Endodermal cell (in vitro differentiated cells): ENCODE results near the gene VSIG4. TPM values are rescaled to one million over a fixed set of nuclear protein-coding genes. Genes with fewer than 3 reads are reported as not detected.

ENCODE experiments used
- DNase-seq: peaks from one replicate; pipeline ENCODE4 v3.0.0-alpha.2; 2017
- H3K27ac ChIP-seq: 2 replicates; pipeline ENCODE4 v1.5.1; 2013; ENCODE audit warnings: mild to moderate bottlenecking, low read depth, low read length, moderate library complexity
- H3K27me3 ChIP-seq: 2 replicates; pipeline ENCODE4 v1.6.1; 2013; ENCODE audit warnings: mild to moderate bottlenecking, low read length, moderate library complexity; ENCODE audit not compliant: insufficient read depth, control insufficient read depth, poor library complexity, severe bottlenecking
- H3K36me3 ChIP-seq: 2 replicates; pipeline ENCODE4 v1.7.0; 2013; ENCODE audit warnings: mild to moderate bottlenecking, low read length, moderate library complexity; ENCODE audit not compliant: control insufficient read depth, insufficient read depth
- H3K4me1 ChIP-seq: one replicate; pipeline ENCODE4 v1.7.0; 2013; ENCODE audit warnings: low read length; ENCODE audit not compliant: control insufficient read depth, insufficient read depth
- H3K4me3 ChIP-seq: 2 replicates; pipeline ENCODE4 v1.5.1; 2013; ENCODE audit warnings: mild to moderate bottlenecking, low read length, moderate library complexity
- H3K9ac ChIP-seq: 2 replicates; pipeline ENCODE4 v1.6.1; 2013; ENCODE audit warnings: mild to moderate bottlenecking, low read length, moderate library complexity; ENCODE audit not compliant: poor library complexity, severe bottlenecking; ENCODE audit errors: extremely low read depth
- H3K9me3 ChIP-seq: 2 replicates; pipeline ENCODE4 v1.6.1; 2013; ENCODE audit warnings: mild to moderate bottlenecking, low read length, moderate library complexity; ENCODE audit not compliant: control insufficient read depth
- H3K27ac Mint-ChIP-seq: 2 replicates; pipeline ENCODE4 v1.8.0; 2020; ENCODE audit warnings: mixed read lengths
- H3K27me3 Mint-ChIP-seq: 2 replicates; pipeline ENCODE4 v1.8.0; 2021; ENCODE audit warnings: mild to moderate bottlenecking, mixed read lengths; ENCODE audit not compliant: insufficient read depth
- H3K36me3 Mint-ChIP-seq: 2 replicates; pipeline ENCODE4 v1.8.0; 2020; ENCODE audit warnings: low read depth, mixed read lengths
- H3K4me1 Mint-ChIP-seq: 2 replicates; pipeline ENCODE4 v1.8.0; 2020; ENCODE audit warnings: mixed read lengths
- H3K4me3 Mint-ChIP-seq: 2 replicates; pipeline ENCODE4 v1.8.0; 2020; ENCODE audit warnings: mild to moderate bottlenecking, moderate library complexity, mixed read lengths
- H3K9me3 Mint-ChIP-seq: 2 replicates; pipeline ENCODE4 v1.8.0; 2020; ENCODE audit warnings: mild to moderate bottlenecking, mixed read lengths
- CTCF ChIP-seq: fragments of 200-600 bp; sonication (generic); conservative IDR thresholded peaks from 2 replicates; pipeline ENCODE4 v1.5.0; 2021; ENCODE audit warnings: antibody characterized with exemption, mild to moderate bottlenecking
- WGBS, 2 experiments: methylation state at CpG; one replicate each; pipeline versions ENCODE4 v1.1.5 to v1.1.7; 2013; ENCODE audit warnings: missing lambda C conversion rate in 2 of 2, mixed read lengths in 1 of 2; ENCODE audit not compliant: insufficient coverage in 1 of 2, insufficient read length in 1 of 2; 5-methylcytosine and 5-hydroxymethylcytosine counted together
- total RNA-seq, 2 donors: library from RNA; stranded (reverse); fragmentation: NEBNext Ultra II Directional in 1 of 2; extraction: Animal tissue kit (Norgen Biotek cat#: 25700) in 1 of 2; gene quantifications; 2 replicates in 1 of 2; 3 replicates in 1 of 2; pipeline ENCODE4 v1.2.1, GENCODE V29; 2021

VSIG4 gene
- total RNA-seq, 2 donors from 2014 or later = not detected

DNA sequence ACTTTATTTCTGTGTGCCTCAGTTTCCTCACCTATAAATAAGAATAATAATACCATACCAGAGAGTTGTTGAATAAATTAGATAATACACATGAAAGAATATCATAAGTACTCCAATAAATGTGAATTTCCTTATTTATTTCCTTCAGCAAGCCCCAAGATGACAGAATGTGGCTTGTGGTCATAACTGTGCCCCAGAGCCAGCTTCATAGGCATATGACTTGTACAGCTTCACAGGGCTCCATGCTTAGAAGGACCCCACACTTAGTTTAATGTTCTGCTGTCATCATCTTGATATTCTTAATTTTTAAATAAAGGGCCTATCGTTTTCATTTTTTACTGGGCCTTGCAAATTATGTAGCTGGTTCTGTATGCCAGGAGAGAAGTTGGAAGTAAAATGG is 25.3 kb downstream of the VSIG4 start:
- TF ChIP-seq CTCF = no peak
- Mint-ChIP-seq H3K4me1 (no peaks in the 10 kb centered on the region), H3K4me3 (no peak overlapping the region), H3K27ac (no peak overlapping the region), H3K36me3 (no peaks in the 10 kb centered on the region), H3K27me3 (no peaks in the 10 kb centered on the region), H3K9me3 (peaks cover 19% of the 10 kb centered on the region)
- no peaks in the 10 kb centered on the region for H3K4me1 ChIP-seq
- no peak overlapping the region for H3K27ac ChIP-seq
- WGBS, 2 experiments = 92% methylated on average over 1 of the region's 1 CpG; no CpG with 5 or more reads in 1 of the 2 experiments
- H3K9me3 ChIP-seq = no peaks in the 10 kb centered on the region
- H3K9ac ChIP-seq = no peak overlapping the region
- no peak overlapping the region for H3K4me3 ChIP-seq
- H3K36me3 ChIP-seq = no peaks in the 10 kb centered on the region
- H3K27me3 ChIP-seq = no peaks in the 10 kb centered on the region
- DNase-seq = no peak

GRCh38 chrX:66014084-66014483 is 25.8 kb downstream of the VSIG4 start:
- no peaks in the 10 kb centered on the region for H3K27me3 Mint-ChIP-seq
- H3K27ac Mint-ChIP-seq = no peak overlapping the region
- no peaks in the 10 kb centered on the region for H3K36me3 Mint-ChIP-seq
- H3K4me1 Mint-ChIP-seq = no peaks in the 10 kb centered on the region
- Histone ChIP-seq H3K36me3 (no peaks in the 10 kb centered on the region), H3K9me3 (no peaks in the 10 kb centered on the region), H3K4me3 (no peak overlapping the region), H3K27ac (no peak overlapping the region), H3K9ac (no peak overlapping the region), H3K27me3 (no peaks in the 10 kb centered on the region), H3K4me1 (no peaks in the 10 kb centered on the region)
- H3K4me3 Mint-ChIP-seq = no peak overlapping the region
- H3K9me3 Mint-ChIP-seq = peaks cover 18% of the 10 kb centered on the region
- WGBS, 2 experiments = 83 to 93% methylated on average over 1 of the region's 2 CpGs
- no peak for TF ChIP-seq CTCF
- DNase-seq = no peak

- Mint-ChIP-seq H3K9me3 (peaks cover 13% of the 10 kb centered on the region), H3K4me1 (no peaks in the 10 kb centered on the region), H3K27me3 (no peaks in the 10 kb centered on the region), H3K27ac (no peak overlapping the region), H3K36me3 (no peaks in the 10 kb centered on the region), H3K4me3 (no peak overlapping the region)
- Histone ChIP-seq H3K36me3 (no peaks in the 10 kb centered on the region), H3K27me3 (no peaks in the 10 kb centered on the region), H3K27ac (no peak overlapping the region), H3K4me1 (no peaks in the 10 kb centered on the region), H3K9me3 (no peaks in the 10 kb centered on the region), H3K4me3 (no peak overlapping the region), H3K9ac (no peak overlapping the region)
- WGBS, 2 experiments = 82 to 100% methylated on average over 2 to 5 of the region's 5 CpGs
- TF ChIP-seq CTCF = no peak
- DNase-seq = no peak
Measured at GRCh38 chrX:66013194-66013816, 26.6 kb downstream of the VSIG4 start.
